Transverse colon (tissue), 4 donors: ENCODE measurements around the gene HRC.

Experiments used
- CTCF ChIP-seq, 5 experiments: fragments of 200-600 bp in 3 of 5; fragments of 450-650 bp in 2 of 5; sonication (generic) in 3 of 5; IDR thresholded peaks; 1 replicate in 2 of 5; 2 replicates in 3 of 5; pipeline ENCODE4 v1.5.1; 2016 to 2017; ENCODE audit warnings: antibody characterized with exemption in 5 of 5, inconsistent platforms in 3 of 5, mild to moderate bottlenecking in 2 of 5, moderate library complexity in 1 of 5
- EP300 ChIP-seq: sonication (generic); formaldehyde crosslinking; IDR thresholded peaks from one replicate; pipeline ENCODE4 v1.6.1; 2017; ENCODE audit warnings: antibody characterized with exemption, low read depth
- POLR2A ChIP-seq: fragments of 450-650 bp; IDR thresholded peaks from one replicate; pipeline ENCODE4 v1.6.1; 2016; ENCODE audit warnings: antibody characterized with exemption, mild to moderate bottlenecking, moderate library complexity
- POLR2AphosphoS5 ChIP-seq, 3 donors: sonication (generic); formaldehyde crosslinking; IDR thresholded peaks; one replicate each; pipeline ENCODE4 v1.6.1; 2016; ENCODE audit warnings: antibody characterized with exemption in 3 of 3

- TF ChIP-seq CTCF (IDR thresholded peaks at IDR 0.05) (no peak), POLR2A (no peak), POLR2AphosphoS5 (IDR thresholded peaks at IDR 0.05) (no peak), EP300 (no peak)
These were observed 34.9 kb downstream of the HRC start for GRCh38 chr19:49120325-49120683.
